ENCODE results near the gene MTIF2.
"Not testable (repeated sequence)": the region's sequence is repeated elsewhere in the genome, so short reads cannot be mapped to it uniquely, and the experiment has no call there.

The MTIF2 gene

DNA sequence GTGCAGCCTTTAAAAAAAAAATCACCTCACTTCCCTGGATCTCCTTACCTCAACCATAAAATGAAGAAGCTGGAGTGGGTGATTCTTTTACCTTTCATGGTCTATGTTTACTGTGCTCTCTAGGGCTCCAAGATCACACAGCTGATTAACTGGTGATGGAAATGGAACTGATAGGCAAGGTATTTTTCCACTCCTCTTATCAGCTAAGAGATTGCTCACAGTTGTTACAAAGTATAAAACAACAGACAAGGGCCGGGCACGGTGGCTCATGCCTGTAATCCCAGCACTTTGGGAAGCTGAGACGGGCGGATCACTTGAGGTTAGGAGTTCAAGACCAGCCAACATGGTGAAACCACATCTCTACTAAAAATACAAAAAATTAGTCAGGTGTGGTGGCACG lies 22.0 kb downstream of the MTIF2 start:
- no peak for DNase-seq (ENCODE audit: low read depth)
- no peak overlapping the region for H3K4me3 ChIP-seq (ENCODE audit: low read depth, low read length)

DNA sequence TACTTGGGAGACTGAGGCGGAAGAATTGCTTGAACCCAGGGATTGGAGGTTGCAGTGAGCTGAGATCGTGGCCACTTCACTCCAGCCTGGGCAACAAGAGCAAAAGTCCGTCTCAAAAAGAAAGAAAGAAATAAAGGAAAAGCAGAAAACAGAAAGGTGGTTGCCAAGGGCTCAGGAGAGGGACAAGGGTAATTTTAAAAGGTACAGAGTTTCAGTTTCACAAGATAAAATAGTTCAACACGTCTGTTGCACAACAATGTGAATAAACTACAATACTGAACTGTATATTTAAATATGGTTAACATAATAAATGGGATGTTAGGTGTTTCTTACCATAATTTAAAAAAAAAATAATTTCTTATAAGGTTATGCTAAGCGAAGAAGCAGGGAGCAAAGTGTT lies 23.6 kb downstream of the MTIF2 start:
- H3K4me3 ChIP-seq (ENCODE audit: low read depth, low read length), result no peak overlapping the region
- no peak for DNase-seq (ENCODE audit: low read depth)

DNA sequence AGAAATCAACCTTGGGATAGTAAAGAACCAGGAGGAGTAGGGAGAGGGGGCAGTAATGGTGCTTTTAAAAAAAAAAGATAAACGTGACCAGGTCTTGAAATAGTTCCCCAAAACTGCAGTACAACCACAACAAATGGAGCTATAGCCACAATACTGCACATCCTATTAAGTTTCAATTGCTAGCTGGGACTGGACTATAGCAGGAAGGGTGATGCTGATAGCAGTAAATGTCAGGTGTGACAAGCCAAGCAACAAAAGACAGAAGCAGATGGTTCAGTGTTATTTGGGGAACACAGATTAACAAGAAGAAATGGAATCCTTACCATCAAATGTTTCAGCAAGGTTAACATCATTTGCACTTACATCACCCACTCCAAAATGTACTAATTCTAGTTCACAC lies 26.4 kb downstream of the MTIF2 start:
- DNase-seq (ENCODE audit: low read depth), result no peak
- no peak overlapping the region for H3K4me3 ChIP-seq (ENCODE audit: low read depth, low read length)

DNA sequence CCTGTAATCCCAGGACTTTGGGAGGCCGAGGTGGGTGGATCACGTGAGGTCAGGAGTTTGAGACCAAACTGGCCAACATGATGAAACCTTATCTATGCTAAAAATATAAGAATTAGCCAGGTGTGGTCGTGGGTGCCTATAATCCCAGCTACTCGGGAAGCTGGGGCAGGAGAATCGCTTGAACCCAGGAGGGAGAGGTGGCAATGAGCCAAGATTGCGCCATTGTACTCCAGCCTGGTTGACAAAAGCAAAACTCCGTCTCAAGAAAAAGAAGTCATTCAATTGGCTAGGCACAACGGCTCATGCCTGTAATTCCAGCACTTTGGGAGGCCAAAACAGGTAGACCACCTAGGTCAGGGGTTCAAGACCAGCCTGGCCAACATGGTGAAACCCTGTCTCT lies 27.4 kb downstream of the MTIF2 start:
- not testable (repeated sequence) for DNase-seq (ENCODE audit: low read depth); H3K4me3 ChIP-seq (ENCODE audit: low read depth, low read length)

DNA sequence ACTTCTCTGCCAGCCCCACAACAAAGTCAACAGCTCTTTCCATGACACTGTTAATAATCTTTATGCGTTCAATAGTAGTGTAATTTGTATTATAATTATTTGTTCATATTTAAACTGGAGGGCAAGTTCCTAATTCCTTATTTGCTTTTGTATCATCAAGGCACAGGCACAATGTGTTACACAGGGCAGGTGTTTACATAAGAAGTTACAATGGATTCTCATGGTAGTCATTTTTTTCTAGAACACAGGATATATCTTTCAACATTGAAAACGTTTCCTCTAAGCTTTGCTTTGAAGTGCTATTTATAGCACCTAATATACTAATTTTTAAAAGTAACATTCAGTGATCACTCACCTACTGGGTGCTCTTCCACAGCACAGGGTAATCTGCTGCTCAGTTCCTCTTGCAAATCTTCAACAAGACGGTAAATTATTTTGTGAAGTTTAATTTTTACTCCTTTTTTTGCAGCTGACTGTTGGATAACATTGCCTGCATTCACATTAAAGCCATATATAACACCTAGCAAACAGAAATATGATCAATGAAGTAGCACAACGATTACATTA lies 29.3 kb downstream of the MTIF2 start:
- H3K4me3 ChIP-seq (ENCODE audit: low read depth, low read length), result no peak overlapping the region
- no peak for DNase-seq (ENCODE audit: low read depth)

DNA sequence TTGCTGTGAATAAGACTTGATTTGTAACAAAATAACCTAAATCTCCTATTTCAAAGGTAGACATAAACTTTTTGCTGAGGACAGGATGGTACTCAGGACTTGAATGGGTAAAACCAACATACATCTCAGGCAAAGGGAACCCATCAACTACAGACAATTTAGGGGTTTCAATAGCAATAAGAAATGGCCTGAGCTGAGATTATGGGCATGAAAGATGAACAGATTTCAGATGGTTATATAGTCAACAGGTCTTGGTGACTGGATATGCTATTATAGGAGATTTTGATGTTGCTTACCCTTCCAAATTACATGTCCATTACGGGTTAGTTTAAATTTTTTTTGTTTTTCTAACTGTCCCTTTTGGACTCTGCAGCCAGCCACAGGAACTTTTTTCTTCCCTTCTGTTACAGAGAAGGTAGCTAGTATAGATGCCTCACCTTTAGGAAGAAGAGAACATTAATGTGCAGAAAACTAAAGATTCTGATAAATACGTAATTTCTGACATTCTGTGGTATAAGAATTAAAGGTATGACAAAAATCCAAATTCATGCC lies 32.0 kb downstream of the MTIF2 start:
- H3K4me3 ChIP-seq (ENCODE audit: low read depth, low read length), result no peak overlapping the region
- no peak for DNase-seq (ENCODE audit: low read depth)

DNA sequence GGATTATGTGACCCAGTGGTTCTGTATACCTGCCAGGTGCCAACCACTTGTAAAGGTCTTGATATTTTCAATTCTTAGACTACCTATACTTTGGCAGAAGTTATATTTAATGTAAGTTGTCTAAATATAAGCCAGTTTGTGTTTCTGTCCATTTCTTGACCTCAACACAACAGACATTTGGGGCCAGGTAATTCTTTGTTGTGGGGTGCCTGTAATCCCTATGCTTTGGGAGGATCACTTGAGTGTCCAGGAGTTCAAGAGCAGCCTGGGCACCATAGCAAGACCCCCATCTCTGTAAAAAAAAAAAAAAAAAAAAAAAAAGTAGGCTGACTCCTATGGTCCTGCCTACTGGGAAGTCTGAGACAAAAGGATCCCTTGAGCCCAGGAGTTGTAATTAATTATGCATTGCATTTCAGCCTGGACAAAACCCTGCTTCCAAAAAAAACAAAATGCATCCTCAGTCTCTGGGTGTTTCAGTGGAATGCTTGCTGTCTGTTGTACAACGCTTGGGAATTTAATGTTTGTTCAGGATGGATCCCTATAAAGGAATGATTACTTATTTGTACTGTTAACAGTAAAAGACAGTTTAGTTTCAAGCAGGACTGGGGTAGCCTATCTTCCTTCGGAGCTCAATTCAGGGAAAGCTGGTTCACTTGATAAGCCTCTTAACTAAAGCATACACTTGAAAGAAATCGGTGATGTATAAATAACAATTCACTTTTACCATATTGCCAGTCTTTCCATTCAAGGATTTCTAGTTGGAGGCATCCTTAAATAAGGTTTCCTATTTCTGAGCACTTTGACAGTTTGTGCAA lies 33.1 kb downstream of the MTIF2 start:
- no peak overlapping the region for H3K4me3 ChIP-seq (ENCODE audit: low read depth, low read length)
- no peak for DNase-seq (ENCODE audit: low read depth)

DNA sequence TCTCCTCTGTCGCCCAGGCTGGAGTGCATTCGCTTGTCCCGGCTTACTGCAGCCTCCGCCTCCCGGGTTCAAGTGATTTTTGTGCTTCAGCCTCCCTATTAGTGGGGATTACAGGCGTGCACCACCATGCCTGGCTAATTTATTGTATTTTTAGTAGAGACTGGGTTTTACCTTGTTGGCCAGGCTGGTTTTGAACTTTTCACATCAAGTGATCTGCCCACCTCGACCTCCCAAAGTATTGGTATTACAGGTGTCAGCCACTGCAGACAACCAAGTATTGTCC lies 35.4 kb downstream of the MTIF2 start:
- peak overlapping the region; percentile 99 for H3K4me3 ChIP-seq (ENCODE audit: low read depth, low read length)

DNA sequence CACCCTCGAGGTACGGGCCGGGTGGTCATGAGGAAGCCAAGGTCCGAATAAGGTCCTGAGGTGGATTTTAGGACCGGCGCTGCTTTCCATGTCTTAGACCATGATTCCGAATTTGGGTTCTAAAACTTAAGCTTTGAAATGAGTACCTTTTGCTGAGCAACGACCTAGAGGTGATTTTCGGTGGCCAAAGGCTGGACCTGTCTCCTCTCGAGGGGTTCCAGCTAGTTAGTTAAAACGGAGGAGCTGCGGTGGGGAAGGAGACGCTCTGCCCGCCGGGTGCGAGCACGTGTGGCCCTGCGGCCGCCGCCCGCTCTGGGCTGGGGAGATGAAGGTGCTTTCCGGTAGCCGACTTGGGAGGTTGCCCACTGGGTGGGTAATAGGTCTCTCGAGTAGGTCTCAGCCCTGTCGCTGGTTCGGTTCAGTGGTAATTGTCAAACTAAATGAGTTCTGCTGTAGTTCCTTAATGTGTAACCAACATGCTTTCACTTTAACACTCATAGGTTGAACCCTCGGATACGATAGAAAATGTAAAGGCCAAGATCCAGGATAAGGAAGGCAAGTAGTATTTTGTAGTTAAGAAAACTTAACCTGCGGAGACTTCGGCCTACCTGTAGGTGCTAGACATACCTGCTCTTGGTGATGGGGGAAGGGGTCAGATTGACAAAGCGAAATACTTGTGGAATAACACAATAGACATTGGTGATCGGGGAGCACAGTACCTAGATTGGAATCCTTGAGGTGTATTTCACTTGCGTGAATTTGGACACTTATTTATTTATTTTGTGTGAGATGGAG lies 36.0 kb downstream of the MTIF2 start:
- no peak for DNase-seq (ENCODE audit: low read depth)
- H3K4me3 ChIP-seq (ENCODE audit: low read depth, low read length), result peak overlapping the region; percentile 99

More for the DNA sequence above, 35.4 kb downstream of the MTIF2 start:
- no peak for DNase-seq (ENCODE audit: low read depth)

DNA sequence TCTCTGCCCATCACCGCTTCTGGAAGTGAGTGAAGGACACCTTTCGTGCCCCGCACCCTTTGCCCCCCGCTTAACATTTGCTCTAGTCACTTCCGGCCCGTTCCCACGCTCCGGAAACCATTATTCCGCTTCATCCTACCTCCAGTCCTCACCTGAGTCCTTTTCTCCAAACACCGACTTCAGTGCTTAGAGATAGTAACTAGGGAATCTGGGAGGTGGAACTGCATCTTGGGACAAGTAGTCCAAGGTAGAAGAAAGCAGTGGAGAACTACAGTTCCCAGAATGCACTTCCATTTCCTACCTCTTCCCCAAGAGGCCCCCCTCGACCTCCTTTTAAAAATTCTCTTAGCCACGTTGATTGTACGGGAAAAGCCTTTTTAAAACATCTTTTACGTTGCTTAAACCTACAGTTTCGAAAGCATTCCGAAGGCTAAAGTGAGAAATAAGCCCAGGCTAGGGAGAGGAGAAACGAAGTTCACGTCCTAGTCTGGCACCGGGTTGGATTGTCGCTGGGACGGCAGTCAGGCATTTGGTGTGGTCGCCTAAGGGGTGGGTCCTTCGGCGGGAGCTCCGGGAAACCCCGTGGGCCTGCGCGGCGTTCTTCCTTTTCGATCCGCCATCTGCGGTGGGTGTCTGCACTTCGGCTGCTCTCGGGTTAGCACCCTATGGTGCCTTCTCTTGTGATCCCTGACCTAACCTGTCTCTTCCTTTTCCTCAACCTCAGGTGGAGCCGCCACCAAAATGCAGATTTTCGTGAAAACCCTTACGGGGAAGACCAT lies 36.8 kb downstream of the MTIF2 start, which contains the start of the genes CLHC1 and RPS27A:
CLHC1 (minus strand) TSS at position 210 of the 779 bp plus-strand sequence. CDS start 9,882 bp downstream, outside the sequence.
RPS27A (plus strand) TSS at position 605 of the 779 bp plus-strand sequence; CDS start at position 742, 137 bp downstream.
- H3K4me3 ChIP-seq (ENCODE audit: low read depth, low read length), result peak within 1 kb of the TSS; percentile 99
- peak; percentile 90 for DNase-seq (ENCODE audit: low read depth)

DNA sequence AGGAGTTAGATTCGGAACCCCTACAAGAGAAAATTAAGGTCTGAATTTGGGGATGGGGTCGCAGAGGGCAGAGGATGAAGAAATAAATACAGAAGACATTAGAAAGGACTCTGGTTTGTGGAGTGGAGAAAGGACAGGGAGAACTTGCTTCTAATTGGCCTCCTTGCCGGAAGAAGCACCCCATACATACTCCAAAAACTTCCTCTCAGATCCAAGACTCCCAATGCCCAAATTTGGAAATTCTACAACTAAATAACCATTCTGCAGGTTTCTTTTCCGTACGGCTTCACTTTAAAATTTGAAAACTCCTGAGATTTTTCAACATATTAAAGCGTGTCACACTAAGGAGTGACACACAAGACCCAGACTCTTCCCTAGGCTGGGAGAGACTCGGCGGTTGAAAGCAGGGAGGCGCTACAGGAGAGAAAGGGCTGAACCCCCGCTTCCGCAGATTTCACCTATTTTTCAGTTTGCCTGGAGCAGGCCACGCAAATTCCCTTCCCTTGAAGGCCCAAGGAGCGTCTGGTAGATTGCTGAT lies 37.4 kb downstream of the MTIF2 start:
- DNase-seq (ENCODE audit: low read depth), result no peak
- peak overlapping the region; percentile 99 for H3K4me3 ChIP-seq (ENCODE audit: low read depth, low read length)

DNA sequence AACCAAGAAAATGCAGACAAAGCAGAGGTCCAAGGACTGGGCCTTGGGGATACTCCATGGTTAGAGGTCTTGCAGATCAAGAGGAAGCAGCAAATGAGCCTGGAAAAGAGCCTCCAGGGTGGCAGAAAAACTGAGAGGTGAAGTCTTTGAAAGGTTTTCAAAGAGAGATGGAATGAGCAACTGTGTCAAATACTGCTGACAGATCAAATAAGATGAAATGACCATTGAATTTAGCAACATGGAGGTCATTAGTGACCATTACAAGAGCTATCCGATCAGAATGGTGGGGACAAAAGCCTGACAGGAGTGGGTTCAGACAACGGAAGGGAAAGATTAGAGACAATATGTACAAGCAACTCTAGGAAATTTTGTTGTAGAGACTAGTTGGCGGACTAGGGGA lies 38.5 kb downstream of the MTIF2 start:
- no peak for DNase-seq (ENCODE audit: low read depth)
- no peak overlapping the region for H3K4me3 ChIP-seq (ENCODE audit: low read depth, low read length)

DNA sequence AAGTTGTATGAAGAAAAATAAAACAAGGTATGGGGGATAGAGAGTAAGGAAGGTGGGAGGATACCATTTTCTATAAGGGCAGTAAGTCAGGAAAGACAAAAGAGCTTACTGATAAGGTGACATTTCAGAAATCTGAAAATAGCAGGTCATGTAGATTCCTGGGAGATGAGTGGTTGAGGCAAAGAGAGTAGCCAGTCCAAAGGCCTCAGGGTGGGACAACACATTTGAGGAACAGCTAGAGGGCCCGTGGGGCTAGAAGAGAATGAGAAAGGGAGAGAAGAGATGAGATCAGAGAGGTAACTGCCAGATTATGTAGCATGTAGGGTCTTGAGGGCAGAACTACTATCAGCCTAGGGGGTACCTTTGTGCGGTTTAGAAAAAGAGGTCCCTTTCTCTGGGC lies 39.8 kb downstream of the MTIF2 start:
- no peak for DNase-seq (ENCODE audit: low read depth)
- no peak overlapping the region for H3K4me3 ChIP-seq (ENCODE audit: low read depth, low read length)

DNA sequence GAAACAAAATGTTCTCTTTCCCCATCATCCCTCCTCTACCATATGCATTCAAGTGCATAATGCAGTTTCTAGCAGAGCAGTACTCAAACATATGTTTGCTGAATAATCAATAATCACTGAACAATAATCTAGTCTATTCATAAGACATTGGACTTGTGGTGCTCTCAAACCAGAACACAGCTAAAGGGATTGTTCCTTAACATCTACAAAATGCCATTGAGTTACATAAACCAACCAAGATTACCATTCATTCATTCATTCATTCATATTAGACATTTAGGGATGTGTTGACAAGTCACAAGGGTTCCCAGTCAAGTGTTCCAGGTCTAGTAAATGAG lies 40.8 kb downstream of the MTIF2 start:
- no peak for DNase-seq (ENCODE audit: low read depth)
- no peak overlapping the region for H3K4me3 ChIP-seq (ENCODE audit: low read depth, low read length)

DNA sequence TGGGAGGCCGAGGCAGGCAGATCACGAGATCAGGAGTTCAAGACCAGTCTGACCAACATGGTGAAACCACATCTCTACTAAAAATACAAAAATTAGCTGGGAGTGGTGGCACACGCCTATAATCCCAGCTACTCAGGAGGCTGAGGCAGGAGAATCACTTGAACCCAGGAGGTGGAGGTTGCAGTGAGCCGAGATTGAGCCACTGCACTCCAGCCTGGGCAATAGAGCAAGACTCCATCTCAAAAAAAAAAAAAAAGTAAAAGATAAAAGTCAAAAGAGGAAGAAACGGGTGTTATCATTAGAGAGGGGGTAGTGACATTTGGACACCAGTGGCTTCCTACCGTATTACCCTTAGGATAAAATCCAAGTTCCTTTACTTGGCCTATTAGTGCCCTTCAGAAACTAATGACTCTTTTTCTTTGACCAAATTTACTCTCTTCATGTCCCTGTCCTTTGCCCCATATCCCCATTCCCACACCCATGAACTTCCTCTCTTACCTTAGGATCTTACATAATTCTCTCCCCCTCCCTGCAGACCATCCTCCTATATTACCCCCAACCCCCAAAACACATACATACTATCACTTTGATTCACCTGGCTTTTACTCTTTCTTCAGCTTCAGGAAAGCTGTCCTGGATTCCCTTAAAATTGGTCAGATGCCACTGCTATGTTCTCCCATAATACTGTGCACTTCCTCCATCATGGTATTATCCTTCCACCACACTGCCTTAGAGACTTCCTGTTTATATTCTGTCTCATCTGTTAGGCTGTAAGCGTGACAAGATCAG lies 41.4 kb downstream of the MTIF2 start:
- DNase-seq (ENCODE audit: low read depth), result peak; percentile 23
- not testable (repeated sequence) for H3K4me3 ChIP-seq (ENCODE audit: low read depth, low read length)

DNA sequence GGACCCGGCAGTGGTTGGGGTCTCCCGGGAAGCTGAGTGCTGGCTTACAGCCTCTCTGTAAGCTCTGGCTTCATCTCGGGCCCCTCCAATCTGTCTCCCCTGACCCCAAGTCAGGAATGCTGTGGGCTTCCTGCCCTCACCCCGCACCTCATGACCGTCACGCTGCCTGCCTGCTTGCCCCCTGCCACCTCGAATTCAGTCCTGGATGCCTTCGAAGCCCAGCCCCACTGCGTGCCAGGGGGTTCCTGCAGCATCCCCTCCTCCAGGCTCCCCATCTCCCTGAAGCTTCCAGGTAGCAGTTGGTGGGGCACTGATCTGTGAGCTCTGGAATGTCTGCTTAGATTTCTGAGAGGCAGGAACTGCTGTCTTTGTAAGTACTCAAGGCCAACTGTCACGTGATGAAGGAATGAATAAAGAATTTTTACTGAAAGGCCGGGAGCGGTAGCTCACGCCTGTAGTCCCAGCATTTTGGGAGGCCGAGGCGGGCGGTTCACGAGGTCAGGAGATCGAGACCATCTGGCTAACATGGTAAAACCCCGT lies 43.5 kb downstream of the MTIF2 start:
- H3K4me3 ChIP-seq (ENCODE audit: low read depth, low read length), result no peak overlapping the region
- DNase-seq (ENCODE audit: low read depth), result no peak

DNA sequence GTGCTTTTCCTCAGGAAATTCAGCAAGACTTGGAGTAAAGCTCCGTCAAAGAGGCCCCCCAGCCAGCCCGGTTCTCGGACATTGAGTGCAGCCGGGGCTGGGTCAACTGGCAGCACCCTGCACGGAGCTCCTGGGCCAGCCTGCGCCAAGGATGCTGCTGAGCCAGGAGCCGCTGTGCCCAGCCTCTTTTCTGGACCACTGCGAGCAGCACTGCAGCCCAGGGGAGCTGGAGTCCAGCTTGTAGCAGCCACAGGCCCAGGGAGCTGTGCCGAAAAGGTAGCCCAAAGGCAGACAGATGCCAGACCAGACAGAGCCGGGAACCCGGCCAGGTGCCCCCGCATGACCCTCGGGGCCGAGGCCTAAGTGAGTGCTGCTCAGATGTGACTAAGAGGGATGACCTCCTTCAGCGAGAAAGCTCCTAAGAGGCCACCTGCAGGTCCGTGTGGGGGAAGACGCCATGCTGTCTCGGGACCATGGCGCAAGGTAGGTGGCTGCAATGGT lies 44.2 kb downstream of the MTIF2 start:
- no peak for DNase-seq (ENCODE audit: low read depth)
- no peak overlapping the region for H3K4me3 ChIP-seq (ENCODE audit: low read depth, low read length)
